ENCODE results near the gene ADCY4.
"Not testable (repeated sequence)": the region's sequence is repeated elsewhere in the genome, so short reads cannot be mapped to it uniquely, and the experiment has no call there.

ADCY4 gene

DNA sequence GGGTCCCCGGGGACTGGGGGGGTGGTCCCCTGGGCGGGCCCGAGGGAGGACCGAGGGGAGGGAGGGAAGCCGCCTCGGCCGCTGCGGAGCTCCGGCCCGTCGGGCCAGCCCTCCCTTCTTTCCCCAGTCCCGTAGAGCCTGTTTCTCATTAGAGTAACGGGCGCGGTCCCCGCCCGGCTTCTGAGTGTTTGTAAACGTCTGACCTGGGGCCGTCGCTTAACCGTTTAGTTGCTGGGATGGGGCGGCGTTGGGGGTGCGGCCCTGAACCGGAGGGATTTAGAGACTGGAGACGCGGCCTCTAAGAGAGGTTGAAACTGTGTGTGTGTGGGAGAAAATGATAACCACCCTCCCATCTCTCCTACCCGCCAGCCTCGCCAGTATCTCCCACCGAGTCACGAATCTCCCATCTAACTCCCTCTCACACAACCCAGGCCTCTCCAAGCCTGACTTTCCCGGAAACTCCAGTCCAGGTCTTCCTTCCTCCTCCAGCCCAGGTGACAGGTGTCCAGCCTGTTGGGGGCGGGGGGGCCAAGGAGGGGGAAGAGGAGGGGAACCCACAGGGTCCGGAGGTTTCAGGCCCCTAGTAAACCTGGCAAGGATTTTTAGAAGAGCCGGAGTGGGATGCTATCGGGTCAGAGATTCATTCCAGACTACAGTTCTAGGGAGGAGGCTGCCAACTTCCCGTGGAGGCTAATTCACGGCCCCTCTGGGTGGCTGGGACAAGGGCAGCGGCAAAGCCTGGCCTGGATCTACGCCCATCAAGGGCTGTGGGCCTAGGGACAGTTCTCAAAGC is 32.0 kb upstream of the ADCY4 start:
- no peak for DNase-seq (ENCODE audit: low read depth, low spot score)

DNA sequence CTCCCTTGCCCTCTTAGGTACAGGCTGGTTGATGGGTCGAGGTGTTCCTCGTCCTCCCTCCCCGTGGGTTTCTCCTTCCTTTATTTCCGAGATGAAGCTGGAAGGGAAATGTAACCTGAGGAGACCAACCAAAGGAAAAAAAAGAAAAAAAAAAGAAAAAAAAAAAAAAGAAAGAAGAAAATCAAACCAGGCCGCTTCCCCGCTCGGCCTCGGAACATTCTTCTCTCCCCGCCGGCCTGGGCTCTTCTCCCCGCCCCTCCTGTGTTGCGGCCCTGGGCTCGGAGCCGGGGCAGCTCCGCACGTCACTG is 31.5 kb upstream of the ADCY4 start:
- DNase-seq (ENCODE audit: low read depth, low spot score): no peak

DNA sequence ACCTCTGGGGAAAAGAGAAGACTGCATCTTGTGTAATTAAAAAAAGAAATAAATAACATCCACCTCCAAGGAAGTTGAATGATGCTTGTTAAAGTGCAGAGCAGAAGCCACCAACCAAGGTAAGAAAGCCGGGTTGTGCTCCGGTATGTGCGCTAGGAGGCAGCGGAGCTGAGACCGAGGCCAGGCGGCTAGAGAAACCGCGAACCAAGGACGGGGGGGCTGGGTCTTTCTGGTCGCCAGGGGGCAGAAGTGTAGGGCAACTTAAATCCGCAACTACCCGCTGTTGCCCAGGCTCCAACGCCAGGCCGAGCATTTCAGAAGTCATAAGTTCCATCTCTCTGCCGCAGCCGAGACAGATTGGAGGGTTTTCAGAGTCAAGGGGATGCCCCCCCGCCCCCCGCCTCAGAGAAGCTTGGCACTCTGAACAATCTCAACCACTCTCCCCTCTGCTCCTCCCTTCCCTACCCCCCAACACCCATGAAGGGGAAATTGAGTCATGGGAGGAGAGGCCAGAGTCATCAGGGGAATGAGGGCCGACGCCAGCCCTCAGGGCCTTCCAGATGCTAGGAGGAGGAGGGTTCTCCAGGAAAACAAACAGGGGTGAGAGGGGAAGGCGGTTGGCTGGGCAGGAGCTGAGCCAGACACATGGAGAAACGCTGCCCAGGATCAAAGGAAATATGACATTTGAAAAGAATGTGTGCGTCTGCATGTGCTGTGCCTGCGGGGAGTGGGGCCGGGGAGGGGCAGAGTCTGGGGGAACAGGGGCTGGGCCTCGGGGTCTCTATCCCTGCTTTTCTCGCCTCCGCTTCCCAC is 30.9 kb upstream of the ADCY4 start:
- DNase-seq (ENCODE audit: low read depth, low spot score): peak; percentile 17

DNA sequence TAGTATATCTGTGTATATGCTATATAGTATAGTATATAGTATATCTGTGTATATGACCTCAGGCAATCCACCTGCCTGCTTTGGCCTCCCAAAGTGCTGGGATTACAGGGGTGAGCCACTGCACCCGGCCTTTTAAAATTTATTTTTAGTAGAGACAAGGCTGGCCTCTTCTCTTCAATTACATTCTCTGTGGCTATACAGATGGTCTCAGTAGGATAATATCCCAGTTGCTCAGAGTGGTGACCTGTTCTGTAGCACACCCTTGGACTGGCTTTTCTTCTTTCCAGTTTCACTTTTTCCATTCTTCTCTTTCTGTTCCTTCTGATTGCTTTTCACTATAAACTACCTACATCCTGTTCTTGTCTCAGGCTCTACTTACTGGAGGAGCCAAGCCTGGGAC is 30.0 kb upstream of the ADCY4 start:
- no peak for DNase-seq (ENCODE audit: low read depth, low spot score)

DNA sequence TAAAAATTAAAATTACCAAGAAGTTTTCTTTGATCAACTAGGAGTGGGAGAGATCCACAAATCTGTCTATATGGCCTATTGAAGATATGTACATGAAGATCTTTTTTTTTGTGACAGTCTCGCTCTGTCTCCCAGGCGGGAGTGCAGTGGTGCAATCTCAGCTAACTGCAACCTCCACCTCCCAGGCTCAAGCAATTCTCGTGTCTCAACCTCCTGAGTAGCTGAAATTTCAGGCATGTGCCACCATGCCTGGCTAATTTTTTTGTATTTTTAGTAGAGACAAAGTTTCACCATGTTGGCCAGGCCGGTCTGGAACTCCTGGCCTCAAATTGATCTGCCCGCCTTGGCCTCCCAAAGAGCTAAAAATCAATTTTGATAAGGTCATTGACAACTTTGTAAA is 28.5 kb upstream of the ADCY4 start:
- DNase-seq (ENCODE audit: low read depth, low spot score): no peak

DNA sequence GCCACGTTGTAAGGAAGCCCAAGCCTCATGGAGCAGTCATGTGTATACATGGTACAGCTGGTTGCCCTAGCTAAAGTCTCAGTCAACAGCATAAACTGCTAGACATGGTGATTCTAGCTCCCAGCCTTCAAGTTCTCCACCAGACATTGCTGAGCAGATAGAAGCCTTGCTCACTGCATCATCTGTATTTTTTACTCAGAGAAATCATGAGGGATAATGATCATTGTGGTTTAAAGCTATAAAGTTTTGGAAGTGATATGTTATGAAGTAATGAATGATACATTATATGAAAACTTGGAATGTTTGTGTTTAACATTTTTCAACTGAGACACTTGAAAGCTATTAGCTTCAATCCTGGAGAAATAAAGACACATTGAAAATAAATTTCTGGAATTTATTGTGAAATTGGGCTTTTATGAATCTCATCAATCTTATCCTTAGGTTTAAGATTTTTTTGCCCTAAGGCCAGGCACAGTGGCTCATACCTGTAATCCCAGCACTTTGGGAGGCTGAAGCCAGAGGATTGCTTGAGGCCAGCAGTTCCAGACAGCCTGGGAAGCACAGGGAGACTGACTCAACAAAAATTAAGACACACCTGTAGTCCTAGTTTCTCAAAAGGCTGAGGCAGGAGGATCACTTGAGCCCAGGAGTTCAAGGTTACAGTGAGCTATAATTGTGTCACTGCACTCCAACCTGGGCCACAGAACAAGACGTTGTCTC is 27.5 kb upstream of the ADCY4 start:
- no peak for DNase-seq (ENCODE audit: low read depth, low spot score)

DNA sequence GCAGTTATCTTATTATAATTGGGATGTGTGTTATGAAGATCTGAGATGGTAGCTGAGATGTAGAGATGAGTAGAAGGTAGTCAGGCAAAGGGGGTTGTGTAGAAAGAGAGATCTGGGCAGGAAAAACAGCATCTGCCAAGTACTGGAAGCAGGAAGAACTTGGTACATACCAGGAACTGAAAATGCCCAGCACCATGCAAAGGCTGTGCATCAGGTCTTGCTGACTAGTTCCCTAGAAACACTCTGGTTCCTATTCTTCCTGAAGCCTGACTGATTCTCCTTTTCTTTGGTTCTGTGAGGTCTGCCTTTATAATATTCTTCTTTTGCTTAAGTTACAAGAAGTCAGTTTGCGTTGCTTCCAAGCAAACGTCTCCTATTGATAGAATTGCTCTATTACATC is 26.5 kb upstream of the ADCY4 start:
- no peak for DNase-seq (ENCODE audit: low read depth, low spot score)

DNA sequence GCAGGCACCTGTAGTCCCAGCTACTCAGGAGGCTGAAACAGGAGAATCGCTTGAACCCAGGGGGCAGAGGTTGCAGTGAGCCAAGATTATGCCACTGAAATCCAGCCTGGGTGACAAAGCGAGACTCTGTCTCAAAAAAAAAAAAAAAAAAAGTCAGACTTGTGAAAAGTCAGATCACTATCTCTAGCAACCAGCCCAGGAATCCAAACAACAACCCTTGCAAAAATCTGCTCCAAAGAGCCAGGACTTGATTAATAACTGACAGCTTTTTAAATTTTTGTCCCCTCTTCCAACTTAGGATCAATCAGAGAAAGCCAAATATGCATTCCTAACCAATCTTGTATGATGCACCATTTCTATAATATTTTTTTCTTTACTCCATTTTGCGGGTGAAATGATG is 25.4 kb upstream of the ADCY4 start:
- no peak for DNase-seq (ENCODE audit: low read depth, low spot score)

DNA sequence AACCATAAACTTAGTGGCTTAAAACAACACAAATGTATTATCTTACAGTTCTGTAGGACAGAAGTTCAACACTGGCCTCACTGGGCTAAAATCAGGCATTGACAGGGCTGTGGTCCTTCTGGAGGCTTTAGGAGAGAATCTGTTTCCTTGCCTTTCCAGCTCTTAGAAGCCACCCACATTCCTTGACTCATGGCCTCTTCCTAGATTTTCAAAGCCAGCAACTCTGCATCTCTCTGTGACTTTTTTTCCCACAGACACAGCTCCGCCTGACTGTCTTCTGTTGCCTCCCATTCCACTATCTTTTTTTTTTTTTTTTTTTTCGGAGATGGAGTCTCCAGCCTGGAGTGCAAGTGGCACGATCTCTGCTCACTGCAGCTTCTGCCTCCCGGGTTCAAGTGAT is 21.3 kb upstream of the ADCY4 start:
- no peak for DNase-seq (ENCODE audit: low read depth, low spot score)

DNA sequence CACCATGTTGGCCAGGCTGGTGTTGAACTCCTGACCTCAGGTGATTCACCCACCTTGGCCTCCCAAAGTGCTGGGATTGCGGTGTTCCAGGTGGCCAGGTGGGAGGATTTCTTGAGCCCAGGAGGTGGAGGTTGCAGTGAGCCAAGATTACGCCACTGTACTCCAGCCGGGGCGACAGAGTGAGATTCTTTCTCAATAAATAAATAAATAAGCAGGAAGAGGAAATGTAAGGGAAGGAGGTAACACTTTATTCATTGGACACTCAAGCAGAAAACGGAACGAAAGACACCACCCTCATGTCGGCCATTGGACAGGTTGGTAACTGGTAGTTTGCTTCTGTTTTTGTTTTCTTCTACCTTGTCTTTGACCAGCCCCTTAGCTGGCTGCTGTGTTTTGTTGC is 20.1 kb upstream of the ADCY4 start:
- no peak for DNase-seq (ENCODE audit: low read depth, low spot score)

DNA sequence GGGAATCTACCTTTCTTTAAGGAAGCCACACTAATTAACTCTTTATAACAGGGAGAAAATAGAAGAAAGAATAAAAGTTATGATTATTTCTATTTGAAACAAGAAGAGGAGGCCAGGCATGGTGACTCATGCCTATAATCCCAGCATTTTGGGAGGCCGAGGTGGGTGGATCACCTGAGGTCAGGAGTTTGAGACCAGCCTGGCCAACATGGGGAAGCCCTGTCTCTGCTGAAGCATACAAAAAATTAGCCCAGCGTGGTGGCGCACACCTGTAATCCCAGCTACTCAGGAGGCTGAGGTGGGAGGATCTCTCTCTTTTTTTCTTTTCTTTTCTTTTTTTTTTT is 19.6 kb upstream of the ADCY4 start:
- not testable (repeated sequence) for DNase-seq (ENCODE audit: low read depth, low spot score)

DNA sequence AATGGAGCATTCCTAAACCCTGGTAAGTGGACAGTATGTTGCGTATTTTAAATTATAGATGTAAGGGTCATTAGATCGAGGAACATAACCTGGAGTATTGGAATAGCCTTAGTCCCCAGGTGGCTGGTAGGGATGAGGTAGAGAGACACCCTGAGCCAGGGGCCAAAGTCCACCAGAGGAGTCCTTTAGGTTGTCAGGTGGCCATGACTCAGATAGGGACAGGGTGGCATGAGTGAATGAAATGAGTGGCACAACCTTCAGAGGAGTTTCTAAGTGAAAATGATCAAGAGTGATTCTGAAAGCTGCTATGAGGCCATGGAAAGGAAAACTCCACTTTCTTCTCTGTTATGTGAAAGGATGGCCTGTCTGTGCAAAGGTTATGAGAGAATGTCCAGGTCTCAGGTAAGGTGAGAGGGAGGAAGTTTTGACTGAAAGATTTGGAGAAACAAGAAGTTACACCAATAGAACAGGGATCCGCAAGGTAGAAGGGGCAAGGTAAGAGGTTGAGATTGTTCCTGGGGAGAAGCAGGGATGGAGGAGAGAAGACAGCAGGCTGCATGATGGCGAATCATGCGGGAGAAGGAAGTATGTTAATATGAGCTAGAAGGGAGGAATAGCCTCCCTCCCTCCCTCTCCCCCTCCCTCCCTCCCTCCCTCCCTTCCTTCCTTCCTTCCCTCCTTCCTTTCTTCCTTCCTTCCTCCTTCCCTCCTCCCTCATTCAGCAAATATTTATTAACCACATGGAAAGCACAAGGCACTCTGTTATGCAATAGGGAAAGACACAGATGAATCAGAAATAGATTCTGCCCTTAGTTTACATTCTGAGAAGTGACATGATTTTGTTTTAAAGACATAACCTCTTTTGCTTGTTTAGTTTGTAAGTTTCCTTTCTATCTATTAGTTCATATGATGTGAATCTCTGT is 18.9 kb upstream of the ADCY4 start:
- no peak for DNase-seq (ENCODE audit: low read depth, low spot score)

DNA sequence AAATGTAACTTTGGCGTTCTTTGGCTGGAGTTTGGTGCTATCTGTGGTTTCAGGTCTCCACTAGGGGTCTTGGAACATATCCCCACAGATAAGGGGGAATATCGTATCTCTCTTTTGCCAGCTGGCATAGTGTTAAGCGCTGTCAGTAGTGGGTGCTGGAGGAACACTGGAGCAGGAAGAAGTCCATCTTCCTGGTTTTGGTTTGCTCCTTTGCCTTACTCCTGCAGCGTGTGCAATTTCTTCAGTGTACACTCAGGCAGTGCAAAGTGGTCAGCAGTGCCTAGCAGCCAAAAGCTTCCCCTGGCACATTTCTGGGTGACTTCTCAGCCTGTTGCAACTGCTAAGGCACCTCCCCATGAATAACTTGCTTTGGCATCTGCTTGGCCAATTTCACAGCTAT is 16.6 kb upstream of the ADCY4 start:
- no peak for DNase-seq (ENCODE audit: low read depth, low spot score)

DNA sequence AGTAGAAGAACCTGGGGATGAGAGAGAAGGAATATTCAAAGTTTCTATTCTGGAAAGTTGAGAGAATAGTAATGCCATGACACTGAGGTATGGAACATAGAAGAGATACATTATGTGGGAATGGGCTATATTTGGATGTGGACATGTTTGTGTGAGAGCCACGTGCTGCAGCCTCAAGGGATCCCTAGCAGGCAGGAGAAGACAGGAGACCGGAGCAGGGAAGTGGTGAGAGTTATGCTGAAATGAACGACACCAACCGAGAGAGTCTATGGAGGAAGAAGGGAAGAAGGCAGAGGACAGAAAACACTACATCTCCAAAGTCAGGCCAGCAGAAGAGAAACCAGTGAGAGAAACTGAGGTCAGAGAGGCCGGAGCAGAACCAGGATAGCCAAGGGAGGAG is 14.9 kb upstream of the ADCY4 start:
- no peak for DNase-seq (ENCODE audit: low read depth, low spot score)

DNA sequence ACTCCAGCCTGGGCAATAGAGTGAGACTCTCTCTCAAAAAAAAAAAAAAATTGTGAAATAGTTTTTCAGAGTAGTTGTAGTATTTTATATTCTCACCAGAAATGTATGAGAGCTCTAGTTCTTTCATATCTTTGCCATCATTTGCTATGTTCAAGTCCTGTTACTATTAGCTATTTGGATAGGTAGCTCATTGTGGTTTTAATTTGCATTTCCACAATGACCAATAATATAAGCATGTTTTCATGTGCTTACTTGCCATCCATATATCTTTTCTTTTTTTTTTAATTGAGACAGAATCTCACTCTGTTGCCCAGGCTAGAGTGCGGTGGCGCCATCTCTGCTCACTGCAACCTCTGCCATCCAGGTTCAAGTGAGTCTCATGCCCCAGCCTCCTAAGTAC is 13.3 kb upstream of the ADCY4 start:
- DNase-seq (ENCODE audit: low read depth, low spot score): no peak

DNA sequence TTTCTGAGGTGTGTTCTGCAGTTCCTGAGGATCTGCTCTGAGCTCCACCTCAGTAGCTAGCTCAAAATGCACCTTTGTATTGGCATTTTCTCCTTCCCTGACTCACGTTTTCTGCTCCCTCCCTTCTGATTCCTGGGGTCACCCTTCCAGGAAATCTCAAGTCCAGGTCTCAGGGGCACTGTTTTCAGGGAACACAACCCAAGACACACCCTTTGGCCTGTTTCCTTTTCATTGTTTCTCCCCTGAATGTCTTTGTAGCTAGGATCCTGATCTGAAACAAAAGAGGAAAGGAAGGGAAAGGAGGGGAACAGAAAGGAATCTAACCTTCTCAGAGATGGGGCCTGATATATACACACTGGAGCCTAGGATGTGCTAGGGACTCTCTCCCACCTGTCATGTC is 12.3 kb upstream of the ADCY4 start:
- no peak for DNase-seq (ENCODE audit: low read depth, low spot score)

DNA sequence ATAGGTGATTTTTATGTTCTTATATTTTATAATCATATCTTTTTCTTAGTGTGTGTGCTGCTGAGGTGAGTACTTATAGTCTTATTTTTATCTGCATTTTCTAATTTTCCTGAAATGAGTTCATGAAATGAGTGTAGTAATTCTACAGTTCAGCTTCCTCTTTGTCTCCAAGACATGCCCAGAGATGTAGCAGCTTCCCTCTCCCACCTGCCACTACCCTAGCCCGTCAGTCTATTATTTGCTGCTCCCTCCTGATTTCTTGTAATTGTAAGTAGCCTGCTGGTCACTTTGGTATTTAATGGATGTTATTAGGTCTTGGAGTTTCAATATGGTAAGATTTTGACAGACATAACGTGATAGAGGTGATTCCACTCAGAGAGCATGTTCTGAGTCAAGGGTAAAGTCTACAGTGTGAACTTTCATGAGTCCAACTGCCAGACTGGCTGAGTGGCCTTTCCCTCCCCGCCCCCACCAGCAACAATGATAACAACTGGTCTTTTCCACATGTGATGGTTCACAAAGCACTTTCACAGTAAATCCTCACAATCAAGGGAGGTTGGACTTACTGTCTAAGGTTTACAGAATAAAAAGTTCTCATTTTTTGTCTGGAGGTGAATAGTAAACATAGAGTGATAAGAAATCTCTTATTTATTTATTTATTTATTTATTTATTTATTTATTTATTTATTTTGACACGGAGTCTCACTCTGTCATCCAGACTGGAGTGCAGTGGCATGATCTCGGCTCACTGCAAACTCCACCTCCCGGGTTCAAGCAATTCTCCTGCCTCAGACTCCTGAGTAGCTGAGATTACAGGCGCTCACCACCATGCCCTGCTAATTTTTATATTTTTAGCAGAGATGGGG is 9.2 kb upstream of the ADCY4 start:
- no peak for DNase-seq (ENCODE audit: low read depth, low spot score)

DNA sequence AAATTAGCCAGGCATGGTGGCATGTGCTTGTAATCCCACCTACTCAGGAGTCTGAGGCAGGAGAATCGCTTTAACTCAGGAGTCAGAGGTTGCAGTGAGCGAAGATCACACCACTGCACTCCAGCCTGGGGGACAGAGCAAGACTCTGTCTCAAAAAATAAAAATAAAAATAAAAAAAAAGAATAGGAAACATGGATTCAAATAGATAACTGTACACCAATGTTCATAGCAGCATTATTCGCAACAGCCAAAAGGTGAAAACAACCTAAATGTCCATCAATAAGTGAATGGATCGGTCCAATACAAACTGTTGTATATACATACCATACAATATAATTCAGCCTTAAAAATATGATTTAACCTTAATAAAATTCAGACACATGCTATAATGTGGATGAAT is 8.0 kb upstream of the ADCY4 start:
- no peak for DNase-seq (ENCODE audit: low read depth, low spot score)

DNA sequence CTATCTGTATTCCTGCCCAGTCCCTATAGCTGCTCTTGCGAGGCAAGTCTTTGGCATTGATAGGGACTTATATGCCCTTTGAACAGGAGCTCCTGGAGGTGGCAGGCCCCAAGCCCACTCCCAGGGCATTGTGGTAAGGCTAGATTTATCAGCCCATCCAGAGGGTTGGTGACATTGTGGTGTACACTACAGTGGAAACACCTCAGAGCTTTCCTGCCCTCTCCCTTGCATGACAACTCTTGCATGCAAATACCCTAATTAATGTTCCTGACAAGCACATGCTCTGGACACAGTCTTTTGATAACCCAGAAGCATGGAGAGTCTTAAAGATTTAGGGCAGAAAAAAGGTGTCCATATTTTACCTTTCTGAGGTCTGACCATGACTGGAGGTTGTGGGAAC is 5.7 kb upstream of the ADCY4 start:
- no peak for DNase-seq (ENCODE audit: low read depth, low spot score)

DNA sequence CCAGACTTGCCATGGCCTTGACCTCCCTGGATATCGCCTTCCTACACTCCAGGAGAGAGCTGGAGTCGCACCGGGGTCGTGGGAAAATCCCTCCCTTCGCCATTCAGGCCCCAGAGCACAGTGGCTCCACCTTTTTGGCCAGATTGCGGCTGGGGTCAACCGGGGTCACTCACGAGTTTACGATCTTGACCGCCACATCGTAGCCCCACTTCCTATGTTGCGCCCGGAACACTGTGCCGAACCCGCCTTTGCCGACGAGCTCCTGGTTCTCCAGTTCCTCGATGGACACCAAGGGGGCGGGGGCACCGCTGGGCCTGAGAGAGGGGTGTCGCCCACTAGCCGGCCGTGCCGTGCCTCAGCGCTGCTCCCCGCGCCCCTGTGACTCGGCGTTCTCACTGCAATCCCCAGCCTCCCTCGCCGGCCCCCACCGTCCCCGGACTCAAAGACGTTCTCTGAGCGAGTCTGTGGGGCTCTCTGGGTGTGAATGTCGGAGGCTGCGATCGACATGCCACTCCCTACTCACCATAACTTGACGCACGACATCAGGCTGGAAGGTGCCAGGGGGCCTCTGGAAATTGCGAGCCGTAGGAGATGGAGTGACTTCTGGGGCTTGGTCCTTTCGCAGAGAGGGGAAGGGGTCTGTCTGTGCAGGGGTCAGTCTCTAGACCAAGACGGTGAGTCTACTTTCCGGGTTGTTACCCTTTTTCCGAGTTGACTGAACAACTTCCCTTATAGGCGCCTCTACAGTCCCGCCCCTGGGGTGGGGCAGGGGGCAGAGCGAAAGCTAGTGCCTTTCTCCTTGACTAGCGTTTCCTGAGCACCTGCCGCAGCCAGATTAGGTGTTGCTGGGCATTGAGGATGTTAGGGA is 4.6 kb upstream of the ADCY4 start, which contains the start of gene RIPK3:
RIPK3 (minus strand) TSS at position 708 of the 868 bp plus-strand sequence; CDS start at position 543, 165 bp downstream.
- peak; percentile 46 for DNase-seq (ENCODE audit: low read depth, low spot score)

Data from activated CD4-positive, CD25-positive, alpha-beta regulatory T cell treated with anti-CD3 and anti-CD28 coated beads, Interleukin-2, amount 50 U/mL, for 16 hours (primary cell).